ENCODE measurements around the gene P2RY4. TPM values are rescaled to one million over a fixed set of nuclear protein-coding genes. Genes with fewer than 3 reads are reported as not detected.
"Not testable (repeated sequence)": the region's sequence is repeated elsewhere in the genome, so short reads cannot be mapped to it uniquely, and the experiment has no call there.

Gene P2RY4
- total RNA-seq, 6 experiments from 2014 or later: not detected

GRCh38 chrX:70289168-70289792, 29.3 kb upstream of the P2RY4 start:
- Mint-ChIP-seq H3K27me3 (ENCODE audit: insufficient read depth) (no peaks in the 10 kb centered on the region), H3K9me3 (no peaks in the 10 kb centered on the region), H3K36me3 (ENCODE audit: low read depth) (peaks cover 7% of the 10 kb centered on the region; the same call in 1 of the 2 replicates), H3K27ac (peak overlapping the region; percentile 86), H3K4me1 (ENCODE audit: low read depth) (peaks cover 32% of the 10 kb centered on the region), H3K4me3 (peak overlapping the region; percentile 95)
- no peak for TF ChIP-seq CTCF (IDR thresholded peaks at IDR 0.05)
- peak; percentile 2 for DNase-seq

GRCh38 chrX:70281951-70282350, 21.9 kb upstream of the P2RY4 start, which contains the start of gene RAB41:
TSS of gene RAB41 (plus strand) at chrX:70282172. CDS start at chrX:70282218, 46 bp downstream.
- Mint-ChIP-seq H3K36me3 (ENCODE audit: low read depth) (peaks cover 13% of the 10 kb centered on the region), H3K4me3 (no peak within 1 kb of the TSS), H3K27me3 (ENCODE audit: insufficient read depth) (no peaks in the 10 kb centered on the region), H3K9me3 (no peaks in the 10 kb centered on the region), H3K27ac (no peak within 1 kb of the TSS), H3K4me1 (ENCODE audit: low read depth) (no peaks in the 10 kb centered on the region)
- DNase-seq: no peak
- TF ChIP-seq CTCF (IDR thresholded peaks at IDR 0.05): no peak

GRCh38 chrX:70280573-70280972, 20.6 kb upstream of the P2RY4 start:
- no peaks in the 10 kb centered on the region for H3K4me1 Mint-ChIP-seq (ENCODE audit: low read depth)

GRCh38 chrX:70279081-70279480, 19.1 kb upstream of the P2RY4 start:
- Mint-ChIP-seq H3K36me3 (ENCODE audit: low read depth) (peaks cover 6% of the 10 kb centered on the region; the same call in 1 of the 2 replicates), H3K4me1 (ENCODE audit: low read depth) (no peaks in the 10 kb centered on the region), H3K27ac (no peak overlapping the region), H3K4me3 (no peak overlapping the region), H3K9me3 (no peaks in the 10 kb centered on the region), H3K27me3 (ENCODE audit: insufficient read depth) (no peaks in the 10 kb centered on the region)
- no peak for TF ChIP-seq CTCF (IDR thresholded peaks at IDR 0.05)
- DNase-seq: no peak

More at GRCh38 chrX:70280573-70280972, 20.6 kb upstream of the P2RY4 start:
- TF ChIP-seq CTCF (IDR thresholded peaks at IDR 0.05): no peak
- no peak overlapping the region for H3K4me3 Mint-ChIP-seq
- no peak for DNase-seq
- H3K36me3 Mint-ChIP-seq (ENCODE audit: low read depth): peaks cover 6% of the 10 kb centered on the region; the same call in 1 of the 2 replicates
- no peaks in the 10 kb centered on the region for H3K27me3 Mint-ChIP-seq (ENCODE audit: insufficient read depth)
- no peaks in the 10 kb centered on the region for H3K9me3 Mint-ChIP-seq
- H3K27ac Mint-ChIP-seq: no peak overlapping the region

- not testable (repeated sequence) for DNase-seq; H3K27me3 Mint-ChIP-seq (ENCODE audit: insufficient read depth); H3K9me3 Mint-ChIP-seq; H3K4me3 Mint-ChIP-seq; H3K27ac Mint-ChIP-seq; H3K4me1 Mint-ChIP-seq (ENCODE audit: low read depth); H3K36me3 Mint-ChIP-seq (ENCODE audit: low read depth)
Measured at GRCh38 chrX:70274029-70274428, 14.0 kb upstream of the P2RY4 start.

GRCh38 chrX:70268034-70268433, 8.0 kb upstream of the P2RY4 start, which contains the start of gene ARR3:
TSS of gene ARR3 (plus strand) at chrX:70268334. CDS start at chrX:70269386, 1,052 bp downstream.
- H3K4me3 Mint-ChIP-seq: no peak within 1 kb of the TSS
- H3K4me1 Mint-ChIP-seq (ENCODE audit: low read depth): no peaks in the 10 kb centered on the region
- DNase-seq: no peak
- no peaks in the 10 kb centered on the region for H3K36me3 Mint-ChIP-seq (ENCODE audit: low read depth)
- H3K9me3 Mint-ChIP-seq: no peaks in the 10 kb centered on the region
- no peak for TF ChIP-seq CTCF (IDR thresholded peaks at IDR 0.05)
- no peak within 1 kb of the TSS for H3K27ac Mint-ChIP-seq
- H3K27me3 Mint-ChIP-seq (ENCODE audit: insufficient read depth): peaks cover 6% of the 10 kb centered on the region

Measured in HFFc6 (cell line).